ENCODE results near the gene ATP6V1A.

DNA sequence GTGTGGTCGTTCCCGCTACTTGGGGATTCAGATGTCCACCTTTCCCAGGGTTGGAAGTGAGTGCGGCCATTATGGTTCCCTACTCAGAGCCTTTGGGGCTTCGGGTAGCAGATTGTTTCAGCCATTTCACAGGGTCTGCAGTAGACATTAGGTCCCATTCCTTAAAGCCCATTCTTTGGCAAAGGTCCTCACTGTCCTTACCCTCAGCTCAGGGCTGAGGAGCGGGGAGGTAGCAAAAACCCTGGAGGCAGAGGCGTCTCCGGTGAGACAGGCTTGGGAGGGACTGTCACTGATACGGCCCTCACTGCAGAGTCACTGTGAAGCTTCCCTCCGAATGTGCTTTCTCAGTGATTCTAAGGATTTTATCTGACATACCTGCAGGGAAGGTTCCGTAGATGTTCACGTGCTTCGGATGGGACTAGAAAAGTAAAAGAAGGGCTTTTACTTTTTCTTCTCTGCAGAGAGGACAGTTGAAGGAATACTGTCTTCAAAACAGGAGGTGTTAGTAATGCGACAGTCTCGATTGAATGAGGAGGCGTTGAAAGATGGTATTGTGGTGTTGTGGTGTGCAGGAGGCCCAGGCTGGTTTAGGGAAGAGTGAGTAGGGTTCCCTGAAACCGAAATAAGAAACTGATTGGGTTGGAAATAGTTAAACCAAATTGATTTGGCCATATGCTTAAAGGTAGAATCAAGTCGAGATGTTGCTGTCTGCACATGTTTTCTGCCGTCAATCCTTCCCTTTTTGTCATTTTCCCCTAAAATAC lies 630 bp downstream of the ATP6V1A start:
- TF ChIP-seq, protein P1, sequence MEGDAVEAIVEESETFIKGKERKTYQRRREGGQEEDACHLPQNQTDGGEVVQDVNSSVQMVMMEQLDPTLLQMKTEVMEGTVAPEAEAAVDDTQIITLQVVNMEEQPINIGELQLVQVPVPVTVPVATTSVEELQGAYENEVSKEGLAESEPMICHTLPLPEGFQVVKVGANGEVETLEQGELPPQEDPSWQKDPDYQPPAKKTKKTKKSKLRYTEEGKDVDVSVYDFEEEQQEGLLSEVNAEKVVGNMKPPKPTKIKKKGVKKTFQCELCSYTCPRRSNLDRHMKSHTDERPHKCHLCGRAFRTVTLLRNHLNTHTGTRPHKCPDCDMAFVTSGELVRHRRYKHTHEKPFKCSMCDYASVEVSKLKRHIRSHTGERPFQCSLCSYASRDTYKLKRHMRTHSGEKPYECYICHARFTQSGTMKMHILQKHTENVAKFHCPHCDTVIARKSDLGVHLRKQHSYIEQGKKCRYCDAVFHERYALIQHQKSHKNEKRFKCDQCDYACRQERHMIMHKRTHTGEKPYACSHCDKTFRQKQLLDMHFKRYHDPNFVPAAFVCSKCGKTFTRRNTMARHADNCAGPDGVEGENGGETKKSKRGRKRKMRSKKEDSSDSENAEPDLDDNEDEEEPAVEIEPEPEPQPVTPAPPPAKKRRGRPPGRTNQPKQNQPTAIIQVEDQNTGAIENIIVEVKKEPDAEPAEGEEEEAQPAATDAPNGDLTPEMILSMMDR (IDR thresholded peaks at IDR 0.05), result no peak
- no peak for TF ChIP-seq POLR2A (IDR thresholded peaks at IDR 0.05)
